Esophagus squamous epithelium (tissue), 4 donors: Measurements from ENCODE around the gene KIF2A.

Experiments
- CTCF ChIP-seq, 6 experiments: fragments of 450-650 bp in 4 of 6; fragments of 200-600 bp in 2 of 6; sonication (generic) in 2 of 6; IDR thresholded peaks; one replicate each; pipeline ENCODE4 v1.5.1; 2016 to 2019; ENCODE audit warnings: antibody characterized with exemption in 6 of 6, mild to moderate bottlenecking in 4 of 6, moderate library complexity in 4 of 6
- POLR2A ChIP-seq, 4 donors: fragments of 450-650 bp; IDR thresholded peaks; one replicate each; pipeline ENCODE4 v1.6.1; 2017; ENCODE audit warnings: antibody characterized with exemption in 4 of 4, mild to moderate bottlenecking in 4 of 4, moderate library complexity in 3 of 4

- TF ChIP-seq CTCF (IDR thresholded peaks at IDR 0.05) (no peak), POLR2A (IDR thresholded peaks at IDR 0.05) (no peak)
Observed at GRCh38 chr5:62385816-62386400, 79.9 kb downstream of the KIF2A start.
